GM18519 (cell line): ENCODE data around the gene MSH6.

ENCODE experiments used
- ATAC-seq: cut with Tn5 transposase; IDR thresholded peaks from one replicate; pipeline ENCODE4 v1.9.1; 2021; ENCODE audit warnings: mild to moderate bottlenecking, moderate library complexity; ENCODE audit not compliant: unreplicated experiment, low FRiP score

MSH6 gene

DNA sequence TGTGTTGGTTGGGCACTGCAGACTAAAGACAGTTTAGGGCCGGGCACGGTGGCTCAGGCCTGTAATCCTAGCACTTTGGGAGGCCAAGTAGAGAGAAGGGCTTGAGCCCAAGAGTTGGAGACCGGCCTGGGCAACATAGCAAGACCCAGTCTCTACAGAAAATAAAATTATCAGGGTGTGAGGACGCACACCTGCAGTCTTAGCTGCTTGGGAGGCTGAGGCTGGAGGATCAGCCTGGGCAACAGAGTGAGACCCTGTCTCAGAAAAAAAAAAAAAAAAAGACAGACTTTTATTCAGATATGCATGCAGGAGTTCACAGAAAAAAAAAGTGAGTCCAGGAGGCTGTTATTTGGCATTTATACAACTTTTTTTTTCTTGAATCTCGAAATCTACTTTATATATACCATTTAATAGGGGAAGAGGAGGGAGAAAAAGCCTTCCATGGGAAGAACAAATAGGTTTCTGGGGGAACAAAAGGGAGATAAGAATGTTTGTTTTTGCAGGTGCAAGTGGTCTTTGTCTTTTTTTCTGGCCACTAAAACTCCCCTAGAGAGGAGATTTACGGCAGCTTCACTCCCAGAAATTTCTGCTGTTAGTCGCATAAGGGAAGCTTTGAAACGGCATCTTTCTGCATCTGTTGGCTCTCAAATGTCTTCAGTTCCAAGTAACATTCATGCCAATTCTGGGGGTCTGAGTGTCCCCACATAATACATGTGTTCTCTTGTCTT lies 4.1 kb upstream of the MSH6 start:
- ATAC-seq, result no peak

- no peak for ATAC-seq
Observed at GRCh38 chr2:47779426-47779790, 3.5 kb upstream of the MSH6 start.

DNA sequence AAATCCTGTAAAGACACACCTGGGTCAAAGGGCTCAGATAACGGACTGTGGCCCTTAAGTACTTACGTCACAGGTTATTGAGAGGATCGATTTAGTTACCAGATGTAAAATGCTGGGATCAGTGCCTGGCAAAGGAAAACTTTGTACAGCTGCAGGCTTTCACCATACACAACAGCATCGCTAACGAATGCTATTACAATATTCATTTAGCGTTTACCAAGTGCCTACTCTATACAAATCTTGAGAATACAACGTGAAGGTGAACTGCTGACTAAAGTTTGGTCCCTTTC lies 619 bp upstream of the MSH6 start:
- ATAC-seq, result no peak

DNA sequence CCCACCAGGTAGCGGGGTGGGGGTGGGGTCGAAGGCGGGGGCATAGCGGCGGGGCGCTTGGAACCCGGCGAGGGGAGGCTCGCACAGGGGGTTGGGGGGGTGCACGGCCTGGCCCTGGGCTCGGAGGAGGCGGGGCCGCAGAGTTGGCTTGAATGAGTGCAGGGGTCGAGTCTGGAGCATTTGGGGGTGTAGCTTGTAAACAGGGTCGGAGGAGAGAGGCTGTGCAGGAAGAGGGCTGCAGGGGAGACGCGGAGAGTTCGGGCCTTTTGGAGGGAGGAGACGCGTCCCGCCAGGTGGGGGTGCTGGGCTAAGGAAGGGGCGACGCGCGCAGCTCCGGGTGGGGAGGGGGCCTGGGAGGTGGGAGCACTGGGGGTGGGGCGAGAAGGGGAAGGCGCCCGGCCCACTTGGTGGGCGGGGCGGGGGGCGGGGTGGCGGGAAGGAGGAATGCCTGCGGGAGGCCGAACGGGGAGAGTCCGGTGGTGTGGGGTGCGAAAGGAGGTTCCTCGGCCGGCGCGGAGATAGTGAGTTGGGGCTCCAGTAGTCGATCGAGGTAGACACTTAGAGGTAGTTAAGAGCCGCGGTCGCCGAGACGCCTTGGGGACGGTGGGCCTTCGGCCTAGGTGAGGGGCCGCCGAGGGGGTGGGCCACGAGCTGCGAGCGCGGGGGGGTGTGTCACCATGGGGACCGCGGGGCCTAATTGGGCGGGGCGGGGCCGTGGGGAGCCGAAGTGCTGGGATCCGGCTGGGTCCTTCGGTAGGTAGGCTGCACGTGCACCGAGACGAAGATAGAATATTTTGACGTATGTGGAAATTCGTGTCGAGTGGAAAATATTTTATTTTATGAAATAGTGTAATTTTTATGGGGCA lies 774 bp downstream of the MSH6 start:
- ATAC-seq, result peak; percentile 18

GRCh38 chr2:47784352-47784851 lies 1.5 kb downstream of the MSH6 start:
- ATAC-seq, result no peak

- ATAC-seq, result no peak
Observed at GRCh38 chr2:47785986-47786385, 3.0 kb downstream of the MSH6 start.

DNA sequence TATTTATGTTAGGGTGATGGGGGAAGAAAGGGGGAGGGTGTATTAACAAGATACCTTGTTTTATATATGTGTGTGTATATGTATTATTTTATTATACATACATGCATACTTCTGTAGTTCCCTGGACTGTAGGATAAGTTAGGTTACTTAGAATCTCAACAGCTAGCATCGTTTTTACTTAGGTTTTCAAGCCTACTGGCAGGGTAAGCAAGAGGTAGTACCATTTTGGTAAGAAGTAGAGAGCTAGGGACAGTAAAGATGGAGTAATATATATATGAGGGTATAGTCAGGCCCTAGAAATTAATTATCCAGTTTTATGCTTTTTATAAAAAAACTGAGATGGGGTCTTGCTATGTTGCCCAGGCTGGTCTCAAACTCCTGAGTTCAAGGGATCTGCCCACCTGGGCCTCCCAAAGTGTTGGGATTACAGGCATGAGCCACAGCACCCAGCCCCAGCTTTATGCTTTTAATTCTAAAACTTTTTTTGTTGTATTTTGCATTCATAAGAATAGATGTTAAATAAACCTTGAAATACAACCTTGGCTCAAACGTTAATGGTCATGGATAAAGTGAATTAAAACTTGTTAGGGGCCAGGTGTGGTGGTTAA lies 13.2 kb downstream of the MSH6 start:
- no peak for ATAC-seq

GRCh38 chr2:47798631-47799030 lies 15.7 kb downstream of the MSH6 start:
- ATAC-seq, result no peak

GRCh38 chr2:47799031-47799609 lies 16.2 kb downstream of the MSH6 start:
- ATAC-seq, result no peak

GRCh38 chr2:47801118-47801517 lies 18.2 kb downstream of the MSH6 start:
- no peak for ATAC-seq

- ATAC-seq, result no peak
Observed at GRCh38 chr2:47803363-47803762, 20.4 kb downstream of the MSH6 start.

DNA sequence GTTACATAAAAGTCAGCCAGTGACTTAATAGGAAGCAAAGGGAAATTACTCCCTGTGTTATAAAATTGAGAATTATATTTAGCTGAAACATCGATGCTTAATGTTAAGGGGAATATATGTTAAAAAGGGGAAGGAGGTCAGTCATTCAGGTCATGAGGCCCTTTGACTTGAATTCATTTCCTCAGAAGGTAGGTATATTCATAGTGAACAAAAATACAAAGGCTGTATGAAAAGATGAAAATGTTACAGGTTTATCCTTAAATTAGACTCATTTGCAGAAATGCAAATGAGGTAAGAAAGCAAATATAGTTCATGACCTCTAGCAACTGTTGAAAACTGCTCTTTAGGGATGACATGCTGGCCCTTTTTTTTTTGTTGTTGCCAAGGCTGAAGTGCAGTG lies 20.8 kb downstream of the MSH6 start:
- ATAC-seq, result no peak

DNA sequence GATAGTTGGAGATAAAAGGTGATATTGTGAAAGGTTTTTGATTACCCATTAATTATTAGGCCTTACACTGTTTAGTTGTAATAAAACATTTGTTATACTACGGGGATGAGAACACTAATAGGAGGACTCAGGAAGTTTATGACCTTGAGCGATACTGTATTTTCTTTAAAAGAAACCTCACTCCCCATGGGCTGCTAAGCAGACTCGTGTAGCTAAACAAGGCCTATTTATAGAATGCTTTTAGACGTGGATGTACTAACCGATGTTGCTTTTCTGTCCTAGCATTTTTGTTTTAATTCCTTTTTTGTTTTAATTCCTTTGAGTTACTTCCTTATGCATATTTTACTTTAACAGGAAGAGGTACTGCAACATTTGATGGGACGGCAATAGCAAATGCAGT lies 22.9 kb downstream of the MSH6 start:
- ATAC-seq, result no peak

DNA sequence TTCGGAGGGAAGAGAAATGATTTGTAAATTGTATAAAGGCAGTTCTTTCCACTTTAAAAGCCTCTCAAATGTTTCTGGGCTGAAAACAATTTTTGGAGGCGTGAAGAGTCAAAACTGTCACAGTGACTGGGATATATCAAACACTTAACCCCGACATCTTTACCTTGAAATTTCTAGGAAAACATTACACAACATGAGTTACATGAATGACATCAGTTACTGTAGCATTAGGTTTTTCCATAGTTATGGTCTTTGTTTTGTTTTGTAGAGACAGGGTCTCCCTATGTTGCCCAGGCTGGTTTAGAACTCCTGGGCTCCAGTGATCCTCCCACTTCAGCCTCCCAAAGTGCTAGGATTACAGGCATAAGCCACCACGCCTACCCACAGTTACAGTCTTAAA lies 25.7 kb downstream of the MSH6 start:
- no peak for ATAC-seq

DNA sequence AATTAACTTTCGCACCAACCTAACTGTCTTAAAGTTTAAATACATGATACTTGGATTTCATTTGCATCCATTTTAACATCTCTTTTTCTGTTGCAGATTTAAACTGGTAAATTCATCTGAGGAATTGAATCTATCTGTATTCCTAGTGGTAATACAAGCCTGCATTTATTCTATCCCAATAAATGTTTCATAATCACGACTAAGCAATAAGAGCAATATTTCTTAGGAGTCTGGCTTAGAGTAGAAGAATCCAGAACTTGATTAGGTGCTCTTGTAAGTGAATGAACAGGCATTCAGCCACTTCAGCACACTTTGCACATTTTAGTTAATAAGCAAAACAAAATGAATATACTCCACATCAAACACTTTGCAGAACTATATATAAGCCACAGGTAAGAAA lies 27.0 kb downstream of the MSH6 start:
- no peak for ATAC-seq

DNA sequence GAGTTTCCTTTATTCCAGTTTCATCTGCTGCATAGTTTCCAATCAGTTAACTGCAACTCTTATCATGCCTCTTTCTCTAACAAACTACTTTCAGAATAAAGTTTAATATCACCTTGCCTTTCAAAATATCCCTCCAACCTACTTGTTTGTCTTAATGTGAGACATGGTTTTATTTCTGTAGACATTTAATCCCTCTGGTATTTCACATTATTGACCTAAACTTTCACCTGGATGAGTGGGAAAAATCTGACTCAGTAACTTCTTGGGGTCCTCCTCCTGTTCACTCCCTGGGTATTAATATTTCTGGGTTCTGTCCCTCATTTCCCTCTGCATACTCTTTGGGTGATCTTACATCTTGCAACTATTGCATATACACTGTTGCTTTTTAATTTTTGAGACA lies 27.9 kb downstream of the MSH6 start:
- no peak for ATAC-seq

DNA sequence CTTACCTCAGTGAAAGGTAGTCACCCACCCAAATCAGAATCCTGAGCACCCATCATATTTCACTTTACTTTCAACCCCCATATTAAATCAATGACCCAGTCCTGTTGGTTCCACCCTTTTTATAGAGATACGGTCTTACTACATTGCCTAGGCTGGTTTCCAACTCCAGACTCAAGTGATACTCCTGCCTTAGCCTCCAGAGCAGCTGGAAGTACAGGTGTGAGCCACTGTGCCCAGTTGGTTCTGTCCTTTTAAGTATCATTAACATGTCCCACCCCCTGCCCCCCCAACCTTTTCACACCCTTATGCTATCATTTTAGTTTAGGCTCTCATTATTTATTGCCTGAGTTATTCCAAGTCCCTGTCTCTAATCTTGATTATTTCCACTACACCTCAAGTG lies 28.7 kb downstream of the MSH6 start:
- no peak for ATAC-seq

DNA sequence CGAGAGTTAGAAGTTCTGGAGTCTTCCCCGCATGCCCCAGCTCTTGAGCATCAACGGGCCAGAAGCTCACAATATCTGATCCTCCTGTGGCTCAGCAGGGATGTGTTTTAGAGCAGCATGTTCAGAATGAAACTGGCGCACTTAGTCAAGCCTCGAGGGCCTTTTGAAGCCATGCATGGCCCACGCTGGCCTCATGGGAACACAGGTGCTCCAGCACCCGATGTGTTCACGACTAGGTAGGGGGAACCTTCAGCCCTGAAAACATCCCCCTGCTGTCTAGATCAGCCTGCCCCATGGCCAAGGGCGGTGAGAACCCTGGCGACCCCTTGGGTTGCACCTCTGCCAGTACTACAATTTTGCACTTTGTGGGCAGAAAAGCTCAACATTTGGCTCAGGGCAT lies 32.8 kb downstream of the MSH6 start:
- no peak for ATAC-seq

DNA sequence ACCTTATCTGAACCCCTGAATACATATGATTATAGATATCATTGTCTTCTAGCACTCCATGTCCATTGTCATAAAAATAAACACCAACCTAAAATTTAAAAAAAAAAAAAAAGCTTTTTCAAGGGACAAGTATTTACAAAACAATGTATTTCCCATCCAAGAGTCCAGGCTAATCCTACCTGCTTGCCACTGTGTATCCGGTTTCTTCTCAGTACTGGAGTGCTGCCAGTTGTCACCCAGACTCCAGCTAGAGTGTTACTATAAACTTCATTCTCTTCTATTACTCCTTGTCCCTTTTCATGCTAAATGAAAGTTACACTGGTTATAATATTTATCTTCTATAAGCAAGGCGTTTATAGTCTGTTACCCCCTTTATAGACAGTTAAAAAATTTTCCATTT lies 35.8 kb downstream of the MSH6 start:
- ATAC-seq, result no peak

- ATAC-seq, result no peak
Observed at GRCh38 chr2:47819834-47820233, 36.9 kb downstream of the MSH6 start.

- no peak for ATAC-seq
Observed at GRCh38 chr2:47822518-47822917, 39.6 kb downstream of the MSH6 start.
